Measurements from ENCODE around the gene LIAS.
"Not testable (repeated sequence)": the region's sequence is repeated elsewhere in the genome, so short reads cannot be mapped to it uniquely, and the experiment has no call there.

LIAS gene

GRCh38 chr4:39455486-39455885 is 3.4 kb upstream of the LIAS start:
- H3K4me3 ChIP-seq (ENCODE audit: insufficient read depth, low read length, poor library complexity, severe bottlenecking) = no peak overlapping the region
- H2AFZ ChIP-seq (ENCODE audit: low read depth, low read length, severe bottlenecking) = no peak overlapping the region
- peaks cover 73% of the 10 kb centered on the region for H3K36me3 ChIP-seq (ENCODE audit: low read length)
- H3K27ac ChIP-seq (ENCODE audit: low read depth, low read length) = no peak overlapping the region
- peaks cover 27% of the 10 kb centered on the region for H4K20me1 ChIP-seq (ENCODE audit: low read depth, low read length)
- peaks cover 24% of the 10 kb centered on the region for H3K79me2 ChIP-seq (ENCODE audit: insufficient read depth, low read length)
- no peak overlapping the region for H3K9ac ChIP-seq (ENCODE audit: low read length)
- peaks cover 82% of the 10 kb centered on the region for H3F3A ChIP-seq (ENCODE audit: insufficient read depth)
- H3K9me2 ChIP-seq (replicated peaks; ENCODE audit: insufficient read depth, low read length) = no peaks in the 10 kb centered on the region
- no peak for TF ChIP-seq CTCF (IDR thresholded peaks at IDR 0.05; ENCODE audit: insufficient read depth, low read length, poor library complexity, severe bottlenecking)
- TF ChIP-seq EZH2phosphoT487 (conservative IDR thresholded peaks at IDR 0.05; ENCODE audit: low read length) = no peak
- no peak overlapping the region for H3K4me2 ChIP-seq (ENCODE audit: low read depth, low read length, poor library complexity, severe bottlenecking)
- no peaks in the 10 kb centered on the region for H3K9me3 ChIP-seq (ENCODE audit: insufficient read depth, low read length)
- H3K27me3 ChIP-seq (ENCODE audit: low read length) = no peaks in the 10 kb centered on the region

- Histone ChIP-seq H3K9me2 (replicated peaks; ENCODE audit: insufficient read depth, low read length) (no peaks in the 10 kb centered on the region), H4K20me1 (ENCODE audit: low read depth, low read length) (peaks cover 22% of the 10 kb centered on the region), H3K27me3 (ENCODE audit: low read length) (no peaks in the 10 kb centered on the region), H3K79me2 (ENCODE audit: insufficient read depth, low read length) (peaks cover 24% of the 10 kb centered on the region), H3K9ac (ENCODE audit: low read length) (peak overlapping the region; percentile 87), H3K36me3 (ENCODE audit: low read length) (peaks cover 60% of the 10 kb centered on the region), H3K4me2 (ENCODE audit: low read depth, low read length, poor library complexity, severe bottlenecking) (peak overlapping the region; percentile 99), H3K27ac (ENCODE audit: low read depth, low read length) (peak overlapping the region; percentile 62), H2AFZ (ENCODE audit: low read depth, low read length, severe bottlenecking) (no peak overlapping the region), H3K4me3 (ENCODE audit: insufficient read depth, low read length, poor library complexity, severe bottlenecking) (peak overlapping the region; percentile 78), H3K9me3 (ENCODE audit: insufficient read depth, low read length) (no peaks in the 10 kb centered on the region), H3F3A (ENCODE audit: insufficient read depth) (peaks cover 69% of the 10 kb centered on the region)
- TF ChIP-seq EZH2phosphoT487 (conservative IDR thresholded peaks at IDR 0.05; ENCODE audit: low read length) = no peak
- no peak for TF ChIP-seq CTCF (IDR thresholded peaks at IDR 0.05; ENCODE audit: insufficient read depth, low read length, poor library complexity, severe bottlenecking)
These were observed 1.7 kb upstream of the LIAS start for GRCh38 chr4:39456946-39457763.

GRCh38 chr4:39458161-39458504 is 723 bp upstream of the LIAS start:
- Histone ChIP-seq H3K9ac (ENCODE audit: low read length) (peak overlapping the region; percentile 87), H3K4me2 (ENCODE audit: low read depth, low read length, poor library complexity, severe bottlenecking) (peak overlapping the region; percentile 99), H3F3A (ENCODE audit: insufficient read depth) (peaks cover 59% of the 10 kb centered on the region), H3K4me3 (ENCODE audit: insufficient read depth, low read length, poor library complexity, severe bottlenecking) (peak overlapping the region; percentile 78), H2AFZ (ENCODE audit: low read depth, low read length, severe bottlenecking) (peak overlapping the region; percentile 45), H3K27ac (ENCODE audit: low read depth, low read length) (peak overlapping the region; percentile 62), H4K20me1 (ENCODE audit: low read depth, low read length) (peaks cover 22% of the 10 kb centered on the region), H3K79me2 (ENCODE audit: insufficient read depth, low read length) (peaks cover 24% of the 10 kb centered on the region), H3K36me3 (ENCODE audit: low read length) (peaks cover 50% of the 10 kb centered on the region)
- H3K27me3 ChIP-seq (ENCODE audit: low read length); H3K9me3 ChIP-seq (ENCODE audit: insufficient read depth, low read length); H3K9me2 ChIP-seq (replicated peaks; ENCODE audit: insufficient read depth, low read length): not testable (repeated sequence)

GRCh38 chr4:39464886-39465501 is 6.1 kb downstream of the LIAS start:
- Histone ChIP-seq H2AFZ (ENCODE audit: low read depth, low read length, severe bottlenecking) (no peak overlapping the region), H3K27ac (ENCODE audit: low read depth, low read length) (no peak overlapping the region), H3K9ac (ENCODE audit: low read length) (no peak overlapping the region), H3K4me2 (ENCODE audit: low read depth, low read length, poor library complexity, severe bottlenecking) (no peak overlapping the region), H3K9me3 (ENCODE audit: insufficient read depth, low read length) (no peaks in the 10 kb centered on the region), H3F3A (ENCODE audit: insufficient read depth) (peaks cover 17% of the 10 kb centered on the region), H3K4me3 (ENCODE audit: insufficient read depth, low read length, poor library complexity, severe bottlenecking) (no peak overlapping the region), H4K20me1 (ENCODE audit: low read depth, low read length) (no peaks in the 10 kb centered on the region), H3K9me2 (replicated peaks; ENCODE audit: insufficient read depth, low read length) (no peaks in the 10 kb centered on the region), H3K79me2 (ENCODE audit: insufficient read depth, low read length) (no peaks in the 10 kb centered on the region; the same call in 1 of the 2 replicates), H3K27me3 (ENCODE audit: low read length) (no peaks in the 10 kb centered on the region), H3K36me3 (ENCODE audit: low read length) (0 out of 2 replicates have a peak, but pooled peaks cover 7% of the 10 kb centered on the region)
- TF ChIP-seq CTCF (IDR thresholded peaks at IDR 0.05; ENCODE audit: insufficient read depth, low read length, poor library complexity, severe bottlenecking) = no peak
- TF ChIP-seq EZH2phosphoT487 (conservative IDR thresholded peaks at IDR 0.05; ENCODE audit: low read length) = no peak
